T-helper 2 cell treated with Interferon-gamma antibody and Interleukin-4, amounts not matched to agents 100 ng/mL and 5 ng/mL, for 36 hours (primary cell): Measurements from ENCODE around the gene ACLY. TPM values are rescaled to one million over a fixed set of nuclear protein-coding genes. Genes with fewer than 3 reads are reported as not detected.
"Not testable (repeated sequence)": the region's sequence is repeated elsewhere in the genome, so short reads cannot be mapped to it uniquely, and the experiment has no call there.

Source experiments
- intact Hi-C: fragments of 100-400 bp; cut with micrococcal nuclease; formaldehyde crosslinking; loops from one replicate; pipeline ENCODE4 v1.15.1; 2023
- total RNA-seq: library from RNA; stranded (reverse); gene quantifications from 2 replicates; pipeline ENCODE4 v1.2.3, GENCODE V29; 2022

Gene ACLY
- total RNA-seq, 1 donor from 2014 or later = 188 TPM

DNA sequence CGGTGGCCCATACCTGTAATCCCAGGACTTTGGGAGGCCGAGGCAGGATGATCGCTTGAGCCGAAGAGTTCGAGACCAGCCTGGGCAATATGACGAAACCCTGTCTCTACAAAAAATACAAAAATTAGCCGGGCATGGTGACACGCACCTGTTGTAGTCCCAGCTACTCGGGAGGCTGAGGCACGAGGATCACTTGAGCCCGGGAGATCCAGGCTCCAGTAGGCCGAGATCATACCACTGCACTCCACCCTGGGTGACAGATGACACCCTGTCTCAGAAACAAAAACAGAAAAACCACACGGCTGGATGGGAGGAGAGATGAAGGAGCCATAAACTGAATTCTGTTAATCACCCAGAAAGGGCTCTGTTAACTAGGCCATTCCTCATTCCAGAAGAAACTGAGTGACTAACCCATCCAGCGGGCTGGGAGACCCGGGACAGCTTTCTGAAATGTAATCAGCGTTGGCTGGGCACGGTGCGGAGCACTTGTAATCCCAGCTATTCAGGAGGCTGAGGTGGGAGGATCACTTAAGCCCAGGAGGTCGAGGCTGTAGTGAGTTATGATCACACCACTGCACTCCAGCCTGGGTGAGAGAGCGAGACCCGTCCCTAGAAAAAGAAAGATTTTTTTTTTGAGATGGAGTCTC, 82.1 kb downstream of the ACLY start:
- intact Hi-C loops = no loop called here

DNA sequence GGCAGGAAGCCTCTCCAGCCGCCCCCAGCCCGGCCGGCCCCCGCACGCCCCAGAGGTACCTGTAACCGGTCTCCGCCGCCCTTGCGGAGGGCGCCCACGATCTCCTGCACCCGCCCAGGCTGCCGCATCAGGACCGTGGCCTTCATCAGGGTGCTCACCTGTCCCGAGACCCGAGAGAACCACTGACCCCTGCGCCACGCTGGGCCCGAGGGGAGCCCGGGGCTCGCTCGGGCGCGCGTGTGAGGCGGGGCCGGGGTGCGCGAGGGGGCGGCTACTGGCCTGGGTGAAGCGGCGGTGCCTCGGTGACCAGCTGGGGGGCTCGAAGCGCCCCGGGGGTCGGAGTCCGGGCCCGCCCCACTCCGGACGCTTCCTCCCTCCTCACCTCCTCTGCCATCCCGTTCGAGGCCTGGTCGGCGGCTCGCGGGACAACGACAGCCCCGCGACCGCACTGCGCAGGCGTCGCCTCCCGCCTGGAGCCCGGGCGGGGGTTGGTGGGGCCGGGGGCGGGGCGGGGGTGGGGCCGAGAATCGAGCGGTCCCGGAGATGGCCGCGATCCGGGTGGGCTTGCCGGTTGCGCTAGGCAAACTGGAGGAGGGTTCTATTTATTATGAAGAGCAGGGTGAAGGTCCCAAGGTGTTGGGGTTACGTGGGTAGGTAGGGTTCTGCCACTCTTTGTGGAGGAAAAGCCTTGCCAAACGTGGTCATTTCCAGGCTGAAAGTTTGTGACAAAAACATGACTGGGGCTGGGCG, 82.8 kb downstream of the ACLY start, which contains the start of gene NT5C3B:
TSS of gene NT5C3B (minus strand) at position 433 of the 750 bp plus-strand sequence. CDS start at position 394, 39 bp downstream.
- intact Hi-C loops = no loop called here

DNA sequence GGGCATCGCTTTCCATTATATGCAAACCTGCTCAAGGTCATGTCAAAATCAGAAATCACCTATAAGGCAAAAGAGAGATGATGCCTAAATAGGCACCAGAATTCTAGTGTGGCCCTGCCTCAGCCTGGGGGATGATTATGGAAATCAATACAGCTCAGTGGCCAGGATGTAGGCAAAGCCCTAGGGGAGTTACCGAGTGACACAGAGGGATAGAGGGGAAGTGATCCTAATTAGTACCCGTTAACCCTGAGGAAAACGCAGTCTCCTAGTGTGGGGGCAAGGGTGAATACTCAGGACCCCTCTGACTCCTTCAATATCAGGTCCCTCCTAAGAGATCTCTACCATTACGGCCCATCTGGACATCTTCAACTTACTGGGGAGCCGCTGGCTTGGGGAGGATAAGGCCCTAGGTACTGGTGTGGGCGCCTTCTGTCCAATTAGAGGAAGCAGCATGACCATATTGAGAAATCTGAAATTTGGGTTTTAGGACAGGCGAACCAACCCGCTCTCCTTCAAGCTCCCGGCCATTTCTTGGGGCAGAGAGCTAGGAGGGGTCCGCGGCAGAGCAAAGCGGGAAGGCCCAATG, 83.4 kb downstream of the ACLY start:
- intact Hi-C loops = no loop called here

DNA sequence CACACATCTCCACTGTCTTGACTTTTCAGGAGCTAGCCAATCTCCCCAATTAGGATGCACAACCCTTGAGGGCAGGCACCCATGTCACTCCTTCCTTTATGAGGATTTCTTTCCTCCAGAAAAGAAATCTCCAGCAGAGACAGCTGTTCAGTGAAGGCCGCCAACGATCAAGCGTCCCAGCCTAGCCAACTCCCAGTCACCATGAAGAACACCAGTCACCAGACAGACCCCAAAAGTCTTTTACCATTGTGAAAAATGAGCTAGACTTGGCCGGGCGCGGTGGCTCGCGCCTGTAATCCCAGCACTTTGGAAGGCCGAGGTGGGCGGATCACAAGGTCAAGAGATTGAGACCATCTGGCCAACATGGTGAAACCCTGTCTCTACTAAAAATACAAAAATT, 88.8 kb downstream of the ACLY start:
- intact Hi-C loops = not testable (repeated sequence)

DNA sequence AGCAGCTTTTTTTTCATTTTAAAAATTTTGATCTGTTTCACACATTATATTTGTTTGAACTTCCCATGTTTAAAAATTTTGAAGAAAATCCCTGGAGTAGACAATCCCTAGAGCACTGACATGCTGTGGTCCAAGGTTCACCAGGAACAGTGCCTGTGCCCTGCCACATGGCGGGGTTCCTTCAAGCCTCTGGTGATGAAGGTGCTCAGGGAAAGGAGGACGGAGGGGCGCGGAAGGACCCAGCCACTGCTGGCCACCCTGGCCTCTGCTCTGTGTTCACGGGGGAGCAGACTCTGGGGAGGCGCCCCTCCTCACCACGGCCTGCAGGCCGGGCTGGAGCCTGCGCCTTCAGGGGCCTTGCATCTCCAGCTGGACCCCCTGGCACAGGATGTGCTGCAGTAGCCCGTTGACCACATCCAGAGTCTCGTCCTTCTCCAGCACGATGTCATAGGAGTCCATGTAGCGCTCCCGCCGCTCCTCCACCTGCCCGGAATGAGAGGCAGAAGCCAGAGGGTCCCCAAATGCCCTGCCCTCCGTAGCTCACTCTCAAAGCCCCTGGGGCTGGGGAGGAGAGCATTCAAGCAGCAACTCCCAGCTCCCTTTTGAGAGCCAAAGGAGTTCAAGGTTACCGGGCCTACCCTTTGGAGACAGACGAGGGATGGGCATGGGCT, 93.4 kb downstream of the ACLY start:
- intact Hi-C loops = no loop called here

DNA sequence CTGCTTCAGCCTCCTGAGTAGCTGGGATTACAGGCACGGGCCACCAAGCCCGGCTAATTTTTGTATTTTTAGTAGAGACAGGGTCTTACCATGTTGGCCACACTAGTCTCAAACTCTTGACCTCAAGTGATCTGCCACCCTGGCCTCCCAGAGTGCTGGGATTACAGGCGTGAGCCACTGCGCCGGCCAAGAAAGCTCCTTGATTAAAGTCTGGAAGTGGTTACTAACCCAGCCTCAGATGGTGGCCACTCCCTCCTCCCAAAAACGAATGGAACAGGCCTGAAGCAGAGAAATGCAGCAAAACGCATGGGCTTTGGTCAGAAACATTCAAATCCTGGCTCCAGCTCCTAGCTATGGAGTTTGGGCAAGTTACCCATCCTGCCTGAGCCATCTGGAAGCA, 94.7 kb downstream of the ACLY start:
- intact Hi-C loops = no loop called here

DNA sequence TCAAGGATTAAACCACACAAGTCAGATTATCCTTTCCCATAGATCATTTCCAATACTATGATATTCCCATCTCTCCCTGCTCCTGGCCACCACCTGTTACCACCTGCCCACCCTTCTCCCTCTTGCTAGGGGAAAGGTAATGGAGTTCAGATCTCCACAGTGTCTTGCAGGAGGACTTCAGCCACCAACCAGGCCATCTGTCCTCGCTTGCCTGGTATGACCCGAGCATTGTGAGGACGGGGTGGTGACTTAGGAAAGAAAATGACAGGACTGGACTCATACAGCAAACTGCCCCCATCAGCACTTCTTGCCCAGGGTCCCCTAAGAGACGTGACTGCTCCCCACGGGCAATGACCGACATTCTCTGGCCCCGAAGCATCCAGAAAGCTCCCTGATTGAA, 95.2 kb downstream of the ACLY start:
- intact Hi-C loops = no loop called here

DNA sequence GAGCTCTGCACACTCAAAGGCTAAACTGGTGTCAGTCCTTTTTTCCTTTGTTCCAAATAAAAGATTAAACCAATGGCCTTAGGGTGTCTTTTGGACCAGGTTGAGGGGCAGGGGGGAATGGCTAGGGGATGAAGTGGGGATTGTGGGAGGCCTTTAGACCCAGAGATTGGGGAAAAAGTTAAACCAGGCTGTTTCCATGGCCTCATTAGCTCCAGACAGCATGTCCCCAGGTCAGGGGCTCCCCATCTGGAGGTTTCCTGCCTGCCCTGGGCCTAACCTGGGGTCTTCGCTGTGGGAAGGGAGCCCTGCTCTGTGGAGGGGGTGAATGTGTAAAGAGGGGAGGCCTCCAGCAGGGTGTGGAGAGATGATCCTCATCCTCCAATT, 95.6 kb downstream of the ACLY start:
- intact Hi-C loops = no loop called here

DNA sequence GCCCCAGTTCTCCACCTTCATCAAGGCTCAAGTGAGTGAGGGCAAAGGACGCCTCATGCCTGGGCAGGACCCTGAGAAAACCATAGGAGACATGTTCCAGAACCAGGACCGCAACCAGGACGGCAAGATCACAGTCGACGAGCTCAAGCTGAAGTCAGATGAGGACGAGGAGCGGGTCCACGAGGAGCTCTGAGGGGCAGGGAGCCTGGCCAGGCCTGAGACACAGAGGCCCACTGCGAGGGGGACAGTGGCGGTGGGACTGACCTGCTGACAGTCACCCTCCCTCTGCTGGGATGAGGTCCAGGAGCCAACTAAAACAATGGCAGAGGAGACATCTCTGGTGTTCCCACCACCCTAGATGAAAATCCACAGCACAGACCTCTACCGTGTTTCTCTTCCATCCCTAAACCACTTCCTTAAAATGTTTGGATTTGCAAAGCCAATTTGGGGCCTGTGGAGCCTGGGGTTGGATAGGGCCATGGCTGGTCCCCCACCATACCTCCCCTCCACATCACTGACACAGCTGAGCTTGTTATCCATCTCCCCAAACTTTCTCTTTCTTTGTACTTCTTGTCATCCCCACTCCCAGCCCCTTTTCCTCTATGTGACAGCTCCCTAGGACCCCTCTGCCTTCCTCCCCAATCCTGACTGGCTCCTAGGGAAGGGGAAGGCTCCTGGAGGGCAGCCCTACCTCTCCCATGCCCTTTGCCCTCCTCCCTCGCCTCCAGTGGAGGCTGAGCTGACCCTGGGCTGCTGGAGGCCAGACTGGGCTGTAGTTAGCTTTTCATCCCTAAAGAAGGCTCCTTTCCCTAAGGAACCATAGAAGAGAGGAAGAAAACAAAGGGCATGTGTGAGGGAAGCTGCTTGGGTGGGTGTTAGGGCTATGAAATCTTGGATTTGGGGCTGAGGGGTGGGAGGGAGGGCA, 96.3 kb downstream of the ACLY start:
- intact Hi-C loops = no loop called here

DNA sequence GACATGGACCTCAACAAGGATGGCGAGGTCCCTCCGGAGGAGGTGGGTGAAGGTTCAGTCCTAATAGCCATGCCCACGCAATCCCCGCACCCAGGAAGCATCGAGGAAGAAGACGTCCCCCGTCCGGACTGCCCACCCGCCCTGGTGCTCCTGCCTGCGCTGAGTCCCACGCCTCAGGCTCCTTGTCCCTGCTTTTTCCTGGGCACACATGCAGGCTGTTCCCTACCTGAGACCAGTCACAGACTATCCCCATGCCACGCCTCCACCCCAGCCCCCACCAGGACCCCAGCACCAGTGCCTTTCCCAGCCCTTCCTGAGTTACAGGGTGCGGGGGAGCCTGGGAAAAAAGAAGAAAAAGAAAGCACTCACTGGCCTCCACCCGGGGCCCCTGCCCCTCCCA, 97.0 kb downstream of the ACLY start:
- intact Hi-C loops = no loop called here

DNA sequence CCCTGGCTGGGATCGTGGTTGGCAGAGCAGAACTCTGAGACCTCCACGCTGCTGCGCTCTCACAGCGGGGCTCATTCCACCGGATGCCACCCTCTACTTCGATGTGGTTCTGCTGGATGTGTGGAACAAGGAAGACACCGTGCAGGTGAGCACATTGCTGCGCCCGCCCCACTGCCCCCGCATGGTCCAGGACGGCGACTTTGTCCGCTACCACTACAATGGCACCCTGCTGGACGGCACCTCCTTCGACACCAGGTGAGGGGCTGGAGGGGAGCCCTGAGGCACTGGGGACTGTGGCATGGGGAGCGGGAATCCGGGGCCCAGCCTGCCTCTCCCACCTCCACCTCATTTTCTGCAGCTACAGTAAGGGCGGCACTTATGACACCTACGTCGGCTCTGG, 100.7 kb downstream of the ACLY start:
- intact Hi-C loops = no loop called here

Other genes starting within 250 kb of the ACLY start
- gene EIF1, start 230.1 kb downstream of the ACLY start, total RNA-seq = 751 and 753 TPM in 2 replicates
- gene GAST, start 206.6 kb downstream of the ACLY start, total RNA-seq = not detected in 2 replicates
- gene HAP1, start 184.3 kb downstream of the ACLY start, total RNA-seq = 0.36 TPM in 2 replicates
- 0.73 and 0.93 TPM in 2 replicates for gene JUP, start 132.2 kb downstream of the ACLY start, total RNA-seq
- 3.8 and 6.1 TPM in 2 replicates for gene P3H4, start 107.0 kb downstream of the ACLY start, total RNA-seq
- 0.27 and 0.36 TPM in 2 replicates for gene FKBP10, start 105.9 kb downstream of the ACLY start, total RNA-seq
- gene NT5C3B, start 82.7 kb downstream of the ACLY start, total RNA-seq = 42.8 and 43.4 TPM in 2 replicates
- gene KLHL10, start 81.1 kb downstream of the ACLY start, total RNA-seq = 0.07 and 0.09 TPM in 2 replicates
- 20.4 and 22.1 TPM in 2 replicates for gene KLHL11, start 53.5 kb downstream of the ACLY start, total RNA-seq
- 0.66 and 0.73 TPM in 2 replicates for gene ODAD4, start 11.7 kb upstream of the ACLY start, total RNA-seq
- 74.0 and 80.6 TPM in 2 replicates for gene CNP, start 47.8 kb upstream of the ACLY start, total RNA-seq
- 103 and 111 TPM in 2 replicates for gene DNAJC7, start 98.5 kb upstream of the ACLY start, total RNA-seq
- gene NKIRAS2, start 101.1 kb upstream of the ACLY start, total RNA-seq = 22.2 and 24.7 TPM in 2 replicates
- 0.05 and 0.11 TPM in 2 replicates for gene C17orf113, start 131.7 kb upstream of the ACLY start, total RNA-seq
- gene ZNF385C, start 179.5 kb upstream of the ACLY start, total RNA-seq = not detected in 2 replicates
- gene DHX58, start 193.8 kb upstream of the ACLY start, total RNA-seq = 35.9 and 38.8 TPM in 2 replicates
- 45.4 and 45.5 TPM in 2 replicates for gene KAT2A, start 202.4 kb upstream of the ACLY start, total RNA-seq
- not detected in 2 replicates for gene HSPB9, start 203.9 kb upstream of the ACLY start, total RNA-seq
- 91.7 and 95.8 TPM in 2 replicates for gene RAB5C, start 236.0 kb upstream of the ACLY start, total RNA-seq